ENCODE results near the gene S100A13.

DNA sequence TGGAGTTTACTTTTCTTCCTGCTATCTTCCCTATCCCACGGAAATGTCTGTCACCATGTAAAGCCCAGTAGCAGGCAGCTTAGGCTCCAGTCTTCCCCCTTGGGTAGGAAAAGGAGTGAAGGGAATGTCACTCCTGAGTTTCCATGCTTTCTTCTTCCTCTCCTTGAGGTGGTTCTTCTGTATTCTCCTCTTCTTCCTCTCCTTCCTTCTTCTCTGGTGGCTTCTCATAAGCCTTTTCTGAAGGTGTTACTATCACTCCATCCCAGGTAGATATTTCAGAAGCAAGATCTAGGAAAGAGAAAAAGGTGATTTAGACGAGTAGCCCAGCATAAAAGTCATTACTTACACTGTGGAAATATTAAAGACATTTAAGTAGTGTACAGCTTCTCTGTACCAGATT, 35.0 kb upstream of the S100A13 start:
- TF ChIP-seq, protein P1, sequence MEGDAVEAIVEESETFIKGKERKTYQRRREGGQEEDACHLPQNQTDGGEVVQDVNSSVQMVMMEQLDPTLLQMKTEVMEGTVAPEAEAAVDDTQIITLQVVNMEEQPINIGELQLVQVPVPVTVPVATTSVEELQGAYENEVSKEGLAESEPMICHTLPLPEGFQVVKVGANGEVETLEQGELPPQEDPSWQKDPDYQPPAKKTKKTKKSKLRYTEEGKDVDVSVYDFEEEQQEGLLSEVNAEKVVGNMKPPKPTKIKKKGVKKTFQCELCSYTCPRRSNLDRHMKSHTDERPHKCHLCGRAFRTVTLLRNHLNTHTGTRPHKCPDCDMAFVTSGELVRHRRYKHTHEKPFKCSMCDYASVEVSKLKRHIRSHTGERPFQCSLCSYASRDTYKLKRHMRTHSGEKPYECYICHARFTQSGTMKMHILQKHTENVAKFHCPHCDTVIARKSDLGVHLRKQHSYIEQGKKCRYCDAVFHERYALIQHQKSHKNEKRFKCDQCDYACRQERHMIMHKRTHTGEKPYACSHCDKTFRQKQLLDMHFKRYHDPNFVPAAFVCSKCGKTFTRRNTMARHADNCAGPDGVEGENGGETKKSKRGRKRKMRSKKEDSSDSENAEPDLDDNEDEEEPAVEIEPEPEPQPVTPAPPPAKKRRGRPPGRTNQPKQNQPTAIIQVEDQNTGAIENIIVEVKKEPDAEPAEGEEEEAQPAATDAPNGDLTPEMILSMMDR (IDR thresholded peaks at IDR 0.05) = no peak
- no peak for TF ChIP-seq POLR2AphosphoS5 (IDR thresholded peaks at IDR 0.05)
